Gastrocnemius medialis (tissue), 4 donors: ENCODE data around the gene VPS9D1.

Source experiments
- POLR2A ChIP-seq, 2 donors: fragments of 450-650 bp; IDR thresholded peaks; one replicate each; pipeline ENCODE4 v1.6.1; 2017; ENCODE audit warnings: antibody characterized with exemption in 2 of 2, mild to moderate bottlenecking in 2 of 2, moderate library complexity in 2 of 2
- TF ChIP-seq, protein P1 (sequence below), 5 experiments: fragments of 450-650 bp in 3 of 5; fragments of 200-600 bp in 2 of 5; sonication (generic) in 2 of 5; IDR thresholded peaks in 4 of 5; conservative IDR thresholded peaks in 1 of 5; 1 replicate in 4 of 5; 2 replicates in 1 of 5; pipeline ENCODE4 v1.5.1; 2016 to 2019; ENCODE audit warnings: antibody characterized with exemption in 5 of 5, mild to moderate bottlenecking in 3 of 5, moderate library complexity in 3 of 5

DNA sequence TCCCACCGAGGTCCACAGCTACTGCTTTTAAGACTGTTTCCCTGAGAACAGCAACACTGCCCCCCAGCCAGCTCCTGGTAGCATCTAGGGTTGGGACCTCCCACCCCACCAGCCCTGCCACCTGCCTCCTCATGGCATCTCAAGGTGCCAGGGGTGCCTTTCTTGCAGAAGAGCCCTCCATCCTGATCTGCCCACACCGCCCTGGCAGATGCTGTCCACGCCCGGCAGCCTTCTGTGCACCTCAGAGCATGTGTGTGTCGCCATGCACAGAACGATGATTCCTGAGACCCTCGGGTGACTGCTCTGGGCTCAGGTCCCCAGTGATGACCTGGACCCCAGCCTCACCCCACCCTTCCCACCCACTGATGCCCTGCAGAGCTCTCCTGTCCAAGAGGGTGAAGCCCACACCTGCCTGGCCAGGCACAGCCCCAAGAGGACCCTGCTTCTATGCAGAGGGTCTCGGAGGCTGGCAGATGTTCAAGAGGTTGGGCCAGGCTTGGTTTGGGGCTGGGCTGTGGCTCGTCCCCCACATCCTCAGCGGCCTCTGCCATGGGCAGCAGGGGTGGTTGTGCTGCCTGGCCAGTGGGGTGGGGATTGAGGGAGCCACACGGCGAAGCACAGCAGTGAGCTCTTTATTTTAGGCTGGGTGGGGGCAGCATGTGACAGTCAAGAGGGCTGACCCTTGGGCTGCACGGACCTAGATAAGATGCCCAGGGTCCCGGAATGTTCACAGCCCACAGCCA, 14.0 kb downstream of the VPS9D1 start:
- TF ChIP-seq, protein P1, sequence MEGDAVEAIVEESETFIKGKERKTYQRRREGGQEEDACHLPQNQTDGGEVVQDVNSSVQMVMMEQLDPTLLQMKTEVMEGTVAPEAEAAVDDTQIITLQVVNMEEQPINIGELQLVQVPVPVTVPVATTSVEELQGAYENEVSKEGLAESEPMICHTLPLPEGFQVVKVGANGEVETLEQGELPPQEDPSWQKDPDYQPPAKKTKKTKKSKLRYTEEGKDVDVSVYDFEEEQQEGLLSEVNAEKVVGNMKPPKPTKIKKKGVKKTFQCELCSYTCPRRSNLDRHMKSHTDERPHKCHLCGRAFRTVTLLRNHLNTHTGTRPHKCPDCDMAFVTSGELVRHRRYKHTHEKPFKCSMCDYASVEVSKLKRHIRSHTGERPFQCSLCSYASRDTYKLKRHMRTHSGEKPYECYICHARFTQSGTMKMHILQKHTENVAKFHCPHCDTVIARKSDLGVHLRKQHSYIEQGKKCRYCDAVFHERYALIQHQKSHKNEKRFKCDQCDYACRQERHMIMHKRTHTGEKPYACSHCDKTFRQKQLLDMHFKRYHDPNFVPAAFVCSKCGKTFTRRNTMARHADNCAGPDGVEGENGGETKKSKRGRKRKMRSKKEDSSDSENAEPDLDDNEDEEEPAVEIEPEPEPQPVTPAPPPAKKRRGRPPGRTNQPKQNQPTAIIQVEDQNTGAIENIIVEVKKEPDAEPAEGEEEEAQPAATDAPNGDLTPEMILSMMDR (IDR thresholded peaks at IDR 0.05 in 4 of 5, conservative IDR thresholded peaks at IDR 0.05 in 1 of 5), result no peak
- TF ChIP-seq POLR2A (IDR thresholded peaks at IDR 0.05), result no peak
